ENCODE results near the gene U2SURP. TPM values are rescaled to one million over a fixed set of nuclear protein-coding genes. Genes with fewer than 3 reads are reported as not detected.
A peak's percentile ranks its signal among the peaks of the same experiment; 100 is the strongest.
"Not testable (repeated sequence)": the region's sequence is repeated elsewhere in the genome, so short reads cannot be mapped to it uniquely, and the experiment has no call there.

Gene U2SURP
- total RNA-seq, 2 experiments from 2014 or later = 123 to 124 TPM

DNA sequence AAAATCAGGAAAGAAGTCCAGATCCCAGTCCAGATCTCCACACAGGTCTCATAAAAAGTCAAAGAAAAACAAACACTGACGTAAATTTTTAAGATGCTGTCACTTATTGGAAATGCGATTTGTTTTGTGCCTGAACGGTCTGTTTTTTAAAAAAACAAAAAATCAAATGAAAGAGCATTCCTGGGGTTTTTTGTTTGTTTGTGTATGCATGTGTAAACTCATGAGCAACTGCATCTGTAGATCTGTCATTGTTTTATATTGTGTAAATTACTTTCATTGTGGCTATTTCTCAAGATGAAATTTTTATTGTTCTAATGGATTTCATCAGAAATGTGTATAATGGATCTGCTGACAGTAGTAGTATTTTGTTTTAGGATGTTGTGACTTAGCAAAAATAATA lies 55.0 kb downstream of the U2SURP start:
- Mint-ChIP-seq H3K9me3 (ENCODE audit: insufficient read depth) (no peaks in the 10 kb centered on the region), H3K4me3 (no peak overlapping the region), H3K4me1 (ENCODE audit: low read depth) (peaks cover 12% of the 10 kb centered on the region), H3K27ac (no peak overlapping the region), H3K36me3 (ENCODE audit: low read depth) (peaks cover 62% of the 10 kb centered on the region), H3K27me3 (ENCODE audit: low read depth) (no peaks in the 10 kb centered on the region)
- ChIA-PET CTCF (interaction anchor here (1.4 kb wide), 1 partner anchor 618 kb away, joined by 3 read pairs; no protein-coding TSS in a partner anchor), POLR2A (interaction anchor here (1.8 kb wide), 1 partner anchor 8 kb away, joined by 4 read pairs; no protein-coding TSS in a partner anchor)
- ATAC-seq (no peak), DNase-seq (no peak)

DNA sequence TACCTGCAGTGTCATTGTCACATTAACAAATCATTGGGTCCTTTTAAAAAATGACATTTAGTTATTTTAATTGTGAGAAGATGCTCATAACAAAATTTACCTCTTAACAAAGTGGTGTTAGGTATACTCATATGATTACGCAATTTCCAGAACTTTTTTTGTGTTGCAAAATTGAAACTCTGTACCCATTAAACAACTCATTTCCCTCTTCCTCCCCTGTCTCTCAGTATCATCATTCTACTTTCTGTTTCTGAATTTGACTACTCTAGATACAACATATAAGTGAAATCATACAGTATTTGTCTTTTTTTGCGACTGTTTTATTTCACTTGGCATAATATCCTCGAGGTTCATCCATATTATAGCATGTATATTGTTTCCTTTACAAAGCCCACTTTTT lies 59.5 kb downstream of the U2SURP start:
- peak; percentile 64 for ATAC-seq
- DNase-seq = no peak
- H3K36me3 Mint-ChIP-seq (ENCODE audit: low read depth) = peaks cover 42% of the 10 kb centered on the region
- H3K9me3 Mint-ChIP-seq (ENCODE audit: insufficient read depth) = no peaks in the 10 kb centered on the region
- no peak overlapping the region for H3K27ac Mint-ChIP-seq
- peaks cover 16% of the 10 kb centered on the region for H3K4me1 Mint-ChIP-seq (ENCODE audit: low read depth)
- no peaks in the 10 kb centered on the region for H3K27me3 Mint-ChIP-seq (ENCODE audit: low read depth)
- ChIA-PET CTCF (no interaction called here), POLR2A (no interaction called here)
- peak overlapping the region; percentile 1 for H3K4me3 Mint-ChIP-seq

DNA sequence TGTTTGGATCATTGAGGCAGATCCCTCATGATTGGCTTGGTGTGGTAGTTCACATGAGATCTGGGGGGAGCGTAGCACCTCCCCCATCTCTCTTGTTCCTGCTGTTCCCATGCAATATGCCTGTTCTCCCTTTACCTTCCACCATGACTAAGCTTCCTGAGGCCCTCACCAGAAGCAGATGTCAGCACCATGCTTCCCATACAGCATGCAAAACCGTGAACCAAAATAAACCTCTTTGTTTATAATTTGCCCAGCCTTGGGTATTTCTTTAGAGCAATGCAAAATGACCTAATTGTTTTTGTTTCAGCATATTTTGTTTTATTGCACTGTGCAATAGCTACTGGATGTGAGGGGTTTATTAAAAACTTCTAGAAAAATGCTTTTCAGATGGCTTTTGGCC lies 61.6 kb downstream of the U2SURP start:
- Mint-ChIP-seq H3K27ac (no peak overlapping the region), H3K36me3 (ENCODE audit: low read depth) (peaks cover 29% of the 10 kb centered on the region), H3K27me3 (ENCODE audit: low read depth) (no peaks in the 10 kb centered on the region), H3K4me1 (ENCODE audit: low read depth) (peaks cover 16% of the 10 kb centered on the region), H3K4me3 (no peak overlapping the region), H3K9me3 (ENCODE audit: insufficient read depth) (no peaks in the 10 kb centered on the region)
- ATAC-seq (no peak), DNase-seq (no peak)
- POLR2A ChIA-PET = no interaction called here
- CTCF ChIA-PET = no interaction called here

DNA sequence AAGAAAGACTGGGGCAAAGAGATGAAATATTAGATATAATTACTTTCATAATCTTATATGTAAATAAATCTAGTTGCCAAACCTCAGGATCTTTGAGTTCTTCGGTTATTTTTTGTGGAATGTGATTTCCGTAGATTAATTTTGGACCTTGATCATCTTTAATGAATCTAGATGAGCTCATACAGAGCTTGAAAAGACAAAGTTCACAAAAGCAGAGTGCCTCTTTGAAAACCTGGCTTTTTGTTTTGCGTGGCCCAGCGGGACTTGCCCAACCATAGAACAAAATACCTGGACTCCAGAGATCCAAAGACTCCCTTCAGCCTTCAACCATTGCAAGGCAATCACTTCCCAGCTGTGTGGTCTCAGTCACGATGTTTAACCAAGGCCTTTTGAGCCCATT lies 63.4 kb downstream of the U2SURP start:
- CTCF ChIA-PET = interaction anchor here (1.7 kb wide), 1 partner anchor 11 kb away, joined by 4 read pairs; no protein-coding TSS in a partner anchor
- no peaks in the 10 kb centered on the region for H3K27me3 Mint-ChIP-seq (ENCODE audit: low read depth)
- POLR2A ChIA-PET = interaction anchor here (1.5 to 1.6 kb wide), 2 partner anchors 9 to 64 kb away, joined by 4 read pairs; partner anchors contain the start of gene U2SURP
- no peak overlapping the region for H3K4me3 Mint-ChIP-seq
- ATAC-seq (no peak), DNase-seq (no peak)
- H3K4me1 Mint-ChIP-seq (ENCODE audit: low read depth) = peaks cover 16% of the 10 kb centered on the region
- H3K9me3 Mint-ChIP-seq (ENCODE audit: insufficient read depth) = no peaks in the 10 kb centered on the region
- no peak overlapping the region for H3K27ac Mint-ChIP-seq
- peaks cover 21% of the 10 kb centered on the region for H3K36me3 Mint-ChIP-seq (ENCODE audit: low read depth)

DNA sequence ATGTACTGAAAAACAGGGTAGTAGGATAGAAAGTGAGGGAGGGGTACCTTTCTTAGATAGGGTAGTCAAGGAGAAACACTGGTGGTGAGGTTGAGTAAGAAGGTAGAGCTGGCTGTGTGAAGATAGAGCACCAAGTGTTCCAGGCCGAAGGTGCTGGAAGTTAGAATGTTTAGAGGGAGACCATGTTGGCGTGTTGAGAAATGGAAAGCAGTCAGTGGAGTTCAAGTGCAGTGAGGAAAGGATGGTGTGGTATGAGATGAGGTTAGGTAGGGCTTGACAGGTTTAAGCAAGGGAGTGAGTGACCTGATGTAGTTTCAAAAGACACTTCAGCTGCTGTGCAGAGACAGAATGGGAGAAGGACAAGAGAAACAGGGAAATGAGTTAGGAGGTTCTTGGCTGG lies 64.0 kb downstream of the U2SURP start:
- ChIA-PET POLR2A (interaction anchor here (1.6 kb wide), 1 partner anchor 64 kb away, joined by 4 read pairs; the partner anchor contains the start of gene U2SURP), CTCF (interaction anchor here (1.7 kb wide), 1 partner anchor 12 kb away, joined by 4 read pairs; no protein-coding TSS in a partner anchor)
- ATAC-seq (no peak), DNase-seq (no peak)
- no peak overlapping the region for H3K27ac Mint-ChIP-seq
- no peaks in the 10 kb centered on the region for H3K27me3 Mint-ChIP-seq (ENCODE audit: low read depth)
- no peaks in the 10 kb centered on the region for H3K9me3 Mint-ChIP-seq (ENCODE audit: insufficient read depth)
- peaks cover 18% of the 10 kb centered on the region for H3K36me3 Mint-ChIP-seq (ENCODE audit: low read depth)
- peaks cover 12% of the 10 kb centered on the region for H3K4me1 Mint-ChIP-seq (ENCODE audit: low read depth)
- H3K4me3 Mint-ChIP-seq = no peak overlapping the region

DNA sequence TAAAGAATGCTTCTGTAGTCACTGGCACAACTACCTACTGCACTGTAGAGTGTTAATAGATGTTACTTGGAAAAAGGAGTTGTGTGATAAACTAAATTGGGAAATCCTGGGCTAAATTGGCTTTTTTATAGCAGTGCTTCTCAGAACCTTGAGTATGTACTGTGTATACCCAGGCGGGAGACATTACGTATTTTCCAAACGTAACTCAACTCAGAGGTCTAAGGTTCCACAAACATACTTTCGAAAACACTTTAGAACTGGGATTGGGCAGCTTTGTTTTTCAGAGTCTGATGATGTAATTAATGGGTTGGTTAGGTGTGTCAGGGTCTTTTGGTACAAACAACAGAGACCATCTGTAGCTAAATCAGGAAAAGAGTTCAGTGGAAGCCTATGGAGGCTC lies 64.7 kb downstream of the U2SURP start:
- DNase-seq (no peak), ATAC-seq (no peak)
- no peaks in the 10 kb centered on the region for H3K9me3 Mint-ChIP-seq (ENCODE audit: insufficient read depth)
- ChIA-PET CTCF (no interaction called here), POLR2A (no interaction called here)
- H3K4me1 Mint-ChIP-seq (ENCODE audit: low read depth) = peaks cover 7% of the 10 kb centered on the region
- H3K27me3 Mint-ChIP-seq (ENCODE audit: low read depth) = no peaks in the 10 kb centered on the region
- peaks cover 14% of the 10 kb centered on the region for H3K36me3 Mint-ChIP-seq (ENCODE audit: low read depth)
- no peak overlapping the region for H3K27ac Mint-ChIP-seq
- no peak overlapping the region for H3K4me3 Mint-ChIP-seq

DNA sequence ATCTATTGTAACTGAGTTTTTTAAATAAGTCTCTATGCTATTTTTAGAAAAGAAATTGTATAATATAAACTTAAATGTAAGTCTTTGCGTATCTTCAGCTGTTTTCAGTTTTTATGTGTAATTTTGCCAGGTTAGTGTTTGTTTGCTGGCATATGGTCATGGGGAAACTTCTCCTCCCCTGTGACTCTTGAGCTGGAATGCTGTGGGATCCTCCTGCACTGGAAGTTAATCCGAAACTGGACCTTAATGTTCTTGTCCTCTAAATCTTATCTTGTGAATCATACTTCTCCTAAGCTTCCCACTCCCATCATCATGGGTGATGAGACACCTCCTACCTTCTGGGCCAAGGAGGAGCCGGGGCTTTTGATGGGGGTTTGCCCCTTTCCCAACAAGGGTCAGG lies 65.8 kb downstream of the U2SURP start:
- no peak overlapping the region for H3K27ac Mint-ChIP-seq
- DNase-seq (no peak), ATAC-seq (no peak)
- H3K4me1 Mint-ChIP-seq (ENCODE audit: low read depth) = no peaks in the 10 kb centered on the region
- no peaks in the 10 kb centered on the region for H3K27me3 Mint-ChIP-seq (ENCODE audit: low read depth)
- H3K4me3 Mint-ChIP-seq = no peak overlapping the region
- no peaks in the 10 kb centered on the region for H3K9me3 Mint-ChIP-seq (ENCODE audit: insufficient read depth)
- peaks cover 7% of the 10 kb centered on the region for H3K36me3 Mint-ChIP-seq (ENCODE audit: low read depth)
- POLR2A ChIA-PET = no interaction called here
- CTCF ChIA-PET = no interaction called here

DNA sequence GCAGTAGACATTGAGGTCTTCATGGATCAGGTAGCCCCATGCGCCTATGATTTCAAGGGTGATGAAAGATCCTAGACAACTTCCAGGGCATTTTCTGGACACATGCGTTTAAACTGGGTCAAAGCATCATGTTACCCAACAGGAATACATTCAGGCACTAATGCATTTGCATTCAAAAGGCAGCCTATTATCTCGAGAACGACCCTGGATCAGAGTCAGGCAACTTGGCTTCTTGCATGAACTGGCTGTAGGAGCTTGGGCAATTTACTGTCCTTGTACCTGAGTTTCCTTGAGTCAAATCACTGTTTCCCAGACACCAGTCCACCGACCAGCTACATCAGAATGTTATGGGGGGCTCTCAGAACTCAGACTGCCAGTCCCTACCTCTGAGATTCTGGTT lies 66.7 kb downstream of the U2SURP start:
- Mint-ChIP-seq H3K4me1 (ENCODE audit: low read depth) (no peaks in the 10 kb centered on the region), H3K27me3 (ENCODE audit: low read depth) (no peaks in the 10 kb centered on the region), H3K4me3 (no peak overlapping the region), H3K9me3 (ENCODE audit: insufficient read depth) (no peaks in the 10 kb centered on the region), H3K36me3 (ENCODE audit: low read depth) (no peaks in the 10 kb centered on the region), H3K27ac (no peak overlapping the region)
- no peak for DNase-seq
- ChIA-PET CTCF (no interaction called here), POLR2A (no interaction called here)
- no peak for ATAC-seq

DNA sequence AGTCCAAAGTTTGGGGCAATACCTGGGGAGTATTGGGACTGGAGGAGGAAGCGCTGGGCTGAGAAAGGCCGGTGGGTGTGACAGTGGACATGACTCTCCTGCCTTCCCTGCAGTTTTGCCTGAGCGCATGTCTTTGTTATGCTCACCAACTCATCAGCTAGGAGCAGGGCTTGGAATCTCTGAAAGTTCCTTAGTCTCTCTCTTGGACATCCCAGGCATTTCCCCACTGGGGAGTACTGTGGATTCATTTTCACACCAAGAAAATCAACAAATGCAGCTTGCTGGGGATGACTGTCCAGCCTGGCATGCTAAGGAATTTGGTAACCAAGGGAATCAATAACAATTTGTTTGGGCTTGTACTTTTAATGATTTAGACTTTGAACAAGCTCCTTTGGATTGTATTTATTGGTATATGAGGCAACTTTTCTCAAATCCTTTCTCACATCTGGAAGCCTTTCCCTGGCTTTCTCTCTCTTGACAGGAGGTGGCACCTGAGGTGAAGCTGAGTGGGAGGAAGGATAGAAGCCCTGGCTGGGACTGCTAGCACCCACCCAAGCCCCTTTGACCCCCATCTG lies 69.7 kb downstream of the U2SURP start:
- Mint-ChIP-seq H3K27ac (no peak overlapping the region), H3K9me3 (ENCODE audit: insufficient read depth) (no peaks in the 10 kb centered on the region), H3K4me1 (ENCODE audit: low read depth) (no peaks in the 10 kb centered on the region), H3K36me3 (ENCODE audit: low read depth) (no peaks in the 10 kb centered on the region), H3K27me3 (ENCODE audit: low read depth) (no peaks in the 10 kb centered on the region), H3K4me3 (no peak overlapping the region)
- ChIA-PET POLR2A (interaction anchor here (1.3 kb wide), 1 partner anchor 10 kb away, joined by 4 read pairs; no protein-coding TSS in a partner anchor), CTCF (no interaction called here)
- no peak for ATAC-seq
- no peak for DNase-seq

DNA sequence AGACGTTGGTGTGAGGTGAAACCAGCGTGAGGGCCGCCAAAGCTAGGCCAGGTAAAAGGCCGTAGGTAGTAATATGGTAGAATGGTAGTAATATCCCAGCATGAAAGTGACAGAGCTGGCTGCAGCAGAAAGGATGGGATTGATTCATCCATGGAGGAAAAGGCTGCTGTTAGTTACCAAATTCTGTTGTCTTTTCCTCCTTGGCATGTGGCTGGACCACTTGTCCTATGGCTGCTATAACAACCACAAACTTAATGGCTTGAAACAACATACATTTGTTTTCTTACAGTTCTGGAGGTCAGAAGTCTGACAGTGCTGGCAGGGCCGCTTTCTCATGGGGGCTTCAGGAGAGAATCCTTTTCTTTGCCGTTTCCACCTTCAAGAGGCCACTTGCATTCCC lies 70.4 kb downstream of the U2SURP start:
- H3K27ac Mint-ChIP-seq = no peak overlapping the region
- H3K4me3 Mint-ChIP-seq = no peak overlapping the region
- H3K36me3 Mint-ChIP-seq (ENCODE audit: low read depth) = no peaks in the 10 kb centered on the region
- no peaks in the 10 kb centered on the region for H3K9me3 Mint-ChIP-seq (ENCODE audit: insufficient read depth)
- ATAC-seq (no peak), DNase-seq (no peak)
- ChIA-PET POLR2A (no interaction called here), CTCF (interaction anchor here (0.8 kb wide), 1 partner anchor 13 kb away, joined by 3 read pairs; no protein-coding TSS in a partner anchor)
- H3K4me1 Mint-ChIP-seq (ENCODE audit: low read depth) = no peaks in the 10 kb centered on the region
- no peaks in the 10 kb centered on the region for H3K27me3 Mint-ChIP-seq (ENCODE audit: low read depth)

DNA sequence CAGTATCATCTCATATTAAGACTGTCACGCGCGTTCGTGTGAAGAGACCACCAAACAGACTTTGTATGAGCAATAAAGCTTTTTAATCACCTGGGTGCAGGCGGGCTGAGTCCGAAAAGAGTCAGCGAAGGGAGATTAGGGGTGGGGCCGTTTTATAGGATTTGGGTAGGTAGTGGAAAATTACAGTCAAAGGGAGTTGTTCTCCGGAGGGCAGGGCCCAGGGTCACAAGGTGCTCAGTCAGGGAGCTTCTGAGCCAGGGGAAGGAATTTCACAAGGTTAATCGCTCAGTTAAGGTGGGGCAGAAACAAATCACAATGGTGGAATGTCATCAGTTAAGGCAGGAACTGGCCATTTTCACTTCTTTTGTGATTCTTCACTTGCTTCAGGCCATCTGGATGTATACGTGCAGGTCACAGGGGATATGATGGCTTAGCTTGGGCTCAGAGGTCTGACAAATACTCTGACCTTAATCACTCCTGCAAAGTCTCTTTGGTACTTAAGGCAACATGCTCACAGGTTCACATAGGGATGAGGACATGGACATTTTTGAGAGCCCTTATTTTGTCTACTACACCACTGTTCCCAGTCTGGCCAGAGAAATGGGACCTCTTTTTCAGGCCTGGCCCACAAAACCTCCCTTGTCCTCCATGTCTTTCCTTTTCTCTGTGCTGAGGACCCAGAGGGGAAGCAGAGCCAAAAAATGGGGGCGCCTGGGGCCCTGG lies 71.1 kb downstream of the U2SURP start:
- CTCF ChIA-PET = interaction anchor here (0.8 kb wide), 1 partner anchor 14 kb away, joined by 3 read pairs; no protein-coding TSS in a partner anchor
- H3K9me3 Mint-ChIP-seq (ENCODE audit: insufficient read depth); ATAC-seq; H3K27ac Mint-ChIP-seq; H3K4me3 Mint-ChIP-seq; H3K36me3 Mint-ChIP-seq (ENCODE audit: low read depth); POLR2A ChIA-PET; H3K4me1 Mint-ChIP-seq (ENCODE audit: low read depth); DNase-seq; H3K27me3 Mint-ChIP-seq (ENCODE audit: low read depth): not testable (repeated sequence)

DNA sequence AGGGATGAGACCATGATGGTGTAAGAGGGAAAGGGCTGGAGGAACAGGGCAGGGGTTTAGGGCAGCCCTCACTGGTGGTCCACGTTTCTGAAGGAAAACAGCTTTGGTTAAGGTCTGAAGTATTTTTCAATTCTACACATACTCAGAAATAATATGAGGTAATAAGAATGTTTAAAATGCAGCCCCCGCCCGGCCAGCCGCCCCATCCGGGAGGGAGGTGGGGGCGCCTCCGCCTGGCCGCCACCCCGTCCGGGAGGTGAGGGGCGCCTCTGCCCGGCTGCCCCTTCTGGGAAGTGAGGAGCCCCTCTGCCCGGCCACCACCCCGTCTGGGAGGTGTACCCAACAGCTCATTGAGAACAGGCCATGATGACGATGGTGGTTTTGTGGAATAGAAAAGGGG lies 72.2 kb downstream of the U2SURP start:
- not testable (repeated sequence) for H3K36me3 Mint-ChIP-seq (ENCODE audit: low read depth); H3K27me3 Mint-ChIP-seq (ENCODE audit: low read depth)

More for the DNA sequence above, 72.2 kb downstream of the U2SURP start:
- DNase-seq; POLR2A ChIA-PET; H3K4me1 Mint-ChIP-seq (ENCODE audit: low read depth); H3K27ac Mint-ChIP-seq; CTCF ChIA-PET; ATAC-seq; H3K4me3 Mint-ChIP-seq; H3K9me3 Mint-ChIP-seq (ENCODE audit: insufficient read depth): not testable (repeated sequence)

Measured in activated CD8-positive, alpha-beta T cell treated with anti-CD3 and anti-CD28 coated beads, Interleukin-2, amount 10 ng/mL, durations not matched to agents 7 days and 5 days (primary cell).